Measurements from ENCODE around the gene LINC01488. TPM values are rescaled to one million over a fixed set of nuclear protein-coding genes. Genes with fewer than 3 reads are reported as not detected.

LINC01488 gene
- total and polyA plus RNA-seq, 2 experiments from 2014 or later = not detected

DNA sequence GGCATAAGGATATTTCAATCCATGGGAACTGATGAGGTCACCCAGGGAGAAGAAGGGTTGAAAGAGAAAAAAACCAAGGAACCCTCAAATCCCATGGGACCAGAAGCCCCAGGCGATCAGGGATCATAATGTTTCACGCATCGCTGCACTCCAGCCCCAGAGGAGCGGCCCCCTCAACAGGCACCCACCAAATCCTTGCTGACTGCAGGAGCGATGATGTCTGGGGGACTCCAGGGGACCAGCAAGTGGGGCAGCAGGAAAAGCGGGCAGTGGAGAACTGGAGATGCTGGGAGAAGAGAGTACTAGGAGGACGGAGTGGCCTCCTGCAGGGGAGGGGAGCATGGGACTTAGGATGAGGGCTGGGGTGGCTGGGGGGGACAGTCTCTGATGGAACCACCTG is 47.7 kb upstream of the LINC01488 start (continued):
- no peak for TF ChIP-seq EZH2 (IDR thresholded peaks at IDR 0.05; ENCODE audit: low read depth, unreplicated experiment)
- no peak for TF ChIP-seq CREB1 (CRISPR knock-in tag; IDR thresholded peaks at IDR 0.05; ENCODE audit: low read depth)
- TF ChIP-seq, protein P1, sequence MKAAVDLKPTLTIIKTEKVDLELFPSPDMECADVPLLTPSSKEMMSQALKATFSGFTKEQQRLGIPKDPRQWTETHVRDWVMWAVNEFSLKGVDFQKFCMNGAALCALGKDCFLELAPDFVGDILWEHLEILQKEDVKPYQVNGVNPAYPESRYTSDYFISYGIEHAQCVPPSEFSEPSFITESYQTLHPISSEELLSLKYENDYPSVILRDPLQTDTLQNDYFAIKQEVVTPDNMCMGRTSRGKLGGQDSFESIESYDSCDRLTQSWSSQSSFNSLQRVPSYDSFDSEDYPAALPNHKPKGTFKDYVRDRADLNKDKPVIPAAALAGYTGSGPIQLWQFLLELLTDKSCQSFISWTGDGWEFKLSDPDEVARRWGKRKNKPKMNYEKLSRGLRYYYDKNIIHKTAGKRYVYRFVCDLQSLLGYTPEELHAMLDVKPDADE (IDR thresholded peaks at IDR 0.05) = no peak
- TF ChIP-seq, protein P2, sequence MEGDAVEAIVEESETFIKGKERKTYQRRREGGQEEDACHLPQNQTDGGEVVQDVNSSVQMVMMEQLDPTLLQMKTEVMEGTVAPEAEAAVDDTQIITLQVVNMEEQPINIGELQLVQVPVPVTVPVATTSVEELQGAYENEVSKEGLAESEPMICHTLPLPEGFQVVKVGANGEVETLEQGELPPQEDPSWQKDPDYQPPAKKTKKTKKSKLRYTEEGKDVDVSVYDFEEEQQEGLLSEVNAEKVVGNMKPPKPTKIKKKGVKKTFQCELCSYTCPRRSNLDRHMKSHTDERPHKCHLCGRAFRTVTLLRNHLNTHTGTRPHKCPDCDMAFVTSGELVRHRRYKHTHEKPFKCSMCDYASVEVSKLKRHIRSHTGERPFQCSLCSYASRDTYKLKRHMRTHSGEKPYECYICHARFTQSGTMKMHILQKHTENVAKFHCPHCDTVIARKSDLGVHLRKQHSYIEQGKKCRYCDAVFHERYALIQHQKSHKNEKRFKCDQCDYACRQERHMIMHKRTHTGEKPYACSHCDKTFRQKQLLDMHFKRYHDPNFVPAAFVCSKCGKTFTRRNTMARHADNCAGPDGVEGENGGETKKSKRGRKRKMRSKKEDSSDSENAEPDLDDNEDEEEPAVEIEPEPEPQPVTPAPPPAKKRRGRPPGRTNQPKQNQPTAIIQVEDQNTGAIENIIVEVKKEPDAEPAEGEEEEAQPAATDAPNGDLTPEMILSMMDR (conservative IDR thresholded peaks at IDR 0.05; ENCODE audit: low read depth in 2 of 2) = no peak
- TF ChIP-seq STAT1 (IDR thresholded peaks at IDR 0.05; ENCODE audit: unreplicated experiment) = no peak
- no peak for TF ChIP-seq JUNB (IDR thresholded peaks at IDR 0.05; ENCODE audit: unreplicated experiment)

DNA sequence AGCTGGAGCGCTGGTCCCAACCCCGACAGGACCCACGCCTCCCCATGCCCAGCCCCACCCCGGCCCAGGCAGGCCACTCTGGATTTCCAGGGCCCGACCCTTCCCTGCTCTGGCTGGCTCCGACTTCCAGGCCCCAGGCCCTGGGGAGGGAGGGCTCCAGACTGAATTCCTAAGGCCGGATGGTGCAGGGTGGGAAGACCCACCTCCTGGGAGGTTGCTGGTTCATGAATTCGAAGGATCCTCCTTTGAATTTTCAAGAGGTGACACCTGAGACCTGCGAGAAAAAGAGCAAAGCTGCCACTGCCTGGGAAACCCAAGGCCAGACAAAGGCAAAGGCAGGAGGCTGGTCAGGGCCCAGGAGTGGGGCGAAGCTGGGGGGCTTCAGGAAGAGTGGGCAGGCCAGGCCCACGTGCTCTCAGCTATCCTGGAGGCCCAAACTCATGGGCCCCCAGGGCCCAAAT is 47.0 kb upstream of the LINC01488 start:
- Histone ChIP-seq H3F3A (replicated peaks; ENCODE audit: low read depth) (0 out of 2 replicates have a peak, but pooled peaks cover 2% of the 10 kb centered on the region), H3K27me3 (ENCODE audit: insufficient read depth) (no peaks in the 10 kb centered on the region), H4K20me1 (replicated peaks; ENCODE audit: insufficient read depth) (no peaks in the 10 kb centered on the region), H3K79me2 (replicated peaks; ENCODE audit: insufficient read depth) (no peaks in the 10 kb centered on the region), H3K9me2 (ENCODE audit: insufficient read depth) (0 out of 2 replicates have a peak, but pooled peaks cover 3% of the 10 kb centered on the region), H3K4me2 (peak overlapping the region; percentile 57), H3K4me3 (no peak overlapping the region), H3K4me1 (ENCODE audit: insufficient read depth) (peaks cover 20% of the 10 kb centered on the region), H2AFZ (no peak overlapping the region), H3K36me3 (ENCODE audit: insufficient read depth) (no peaks in the 10 kb centered on the region), H3K27ac (ENCODE audit: low read depth) (peak overlapping the region; percentile 87)
- no peaks in the 10 kb centered on the region for H3K36me3 Mint-ChIP-seq (ENCODE audit: low read depth)
- no peak for TF ChIP-seq CREB1 (CRISPR knock-in tag; IDR thresholded peaks at IDR 0.05; ENCODE audit: low read depth)
- TF ChIP-seq STAT1 (IDR thresholded peaks at IDR 0.05; ENCODE audit: unreplicated experiment) = no peak
- no peak for TF ChIP-seq ZNF114 (CRISPR knock-in tag; IDR thresholded peaks at IDR 0.05)
- TF ChIP-seq POLR2AphosphoS5 (IDR thresholded peaks at IDR 0.05; ENCODE audit: low read depth) = no peak
- TF ChIP-seq EZH2phosphoT487 (IDR thresholded peaks at IDR 0.05; ENCODE audit: unreplicated experiment) = no peak
- TF ChIP-seq, protein P1 (IDR thresholded peaks at IDR 0.05) = peak; percentile 5; the same call in 1 of the 2 replicates
- H3K27me3 Mint-ChIP-seq (ENCODE audit: insufficient read depth, low read depth, poor library complexity) = peaks cover 32% of the 10 kb centered on the region
- H3K9me3 Mint-ChIP-seq = peaks cover 3% of the 10 kb centered on the region
- ATAC-seq (peak; percentile 64), DNase-seq (ENCODE audit: low spot score) (peak; percentile 91)
- peak overlapping the region; percentile 70; the same call in 1 of the 2 replicates for H3K27ac Mint-ChIP-seq
- H3K4me3 Mint-ChIP-seq = no peak overlapping the region; the same call in 2 of the 3 replicates
- peaks cover 43% of the 10 kb centered on the region for H3K4me1 Mint-ChIP-seq
